Ishikawa (cell line): ENCODE results near the gene EHD4.

Experiments
- MAX ChIP-seq: IDR thresholded peaks from 2 replicates; pipeline ENCODE4 v1.6.1; 2012
- TEAD4 ChIP-seq: IDR thresholded peaks from 2 replicates; pipeline ENCODE4 v1.6.1; 2012
- YY1 ChIP-seq: IDR thresholded peaks from 2 replicates; pipeline ENCODE4 v1.6.1; 2012; ENCODE audit warnings: low read depth

- TF ChIP-seq TEAD4 = no peak
- TF ChIP-seq MAX = no peak
- no peak for TF ChIP-seq YY1
These were observed 68.6 kb downstream of the EHD4 start for GRCh38 chr15:41903782-41904181.
